ENCODE results near the gene MRPL51.

The MRPL51 gene

DNA sequence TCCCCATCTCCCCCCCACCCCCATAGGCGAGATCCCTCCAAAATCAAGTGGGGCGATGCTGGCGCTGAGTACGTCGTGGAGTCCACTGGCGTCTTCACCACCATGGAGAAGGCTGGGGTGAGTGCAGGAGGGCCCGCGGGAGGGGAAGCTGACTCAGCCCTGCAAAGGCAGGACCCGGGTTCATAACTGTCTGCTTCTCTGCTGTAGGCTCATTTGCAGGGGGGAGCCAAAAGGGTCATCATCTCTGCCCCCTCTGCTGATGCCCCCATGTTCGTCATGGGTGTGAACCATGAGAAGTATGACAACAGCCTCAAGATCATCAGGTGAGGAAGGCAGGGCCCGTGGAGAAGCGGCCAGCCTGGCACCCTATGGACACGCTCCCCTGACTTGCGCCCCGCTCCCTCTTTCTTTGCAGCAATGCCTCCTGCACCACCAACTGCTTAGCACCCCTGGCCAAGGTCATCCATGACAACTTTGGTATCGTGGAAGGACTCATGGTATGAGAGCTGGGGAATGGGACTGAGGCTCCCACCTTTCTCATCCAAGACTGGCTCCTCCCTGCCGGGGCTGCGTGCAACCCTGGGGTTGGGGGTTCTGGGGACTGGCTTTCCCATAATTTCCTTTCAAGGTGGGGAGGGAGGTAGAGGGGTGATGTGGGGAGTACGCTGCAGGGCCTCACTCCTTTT is 44.0 kb upstream of the MRPL51 start:
- DNase-seq (ENCODE audit: low read depth, low spot score), result no peak
- Histone ChIP-seq H3K27ac (ENCODE audit: low read length) (no peak overlapping the region), H3K27me3 (ENCODE audit: control insufficient read depth, insufficient read depth, low read length) (no peaks in the 10 kb centered on the region), H3K4me3 (ENCODE audit: low read length) (no peak overlapping the region), H3K9me3 (ENCODE audit: control insufficient read depth, insufficient read depth, low read length) (no peaks in the 10 kb centered on the region), H3K36me3 (ENCODE audit: control insufficient read depth, insufficient read depth, low read length) (peaks cover 34% of the 10 kb centered on the region), H3K4me1 (ENCODE audit: control insufficient read depth, insufficient read depth, low read length) (peaks cover 12% of the 10 kb centered on the region)
- WGBS (ENCODE audit: insufficient coverage, insufficient read length), result no CpG with 5 or more reads among the region's 19 CpGs

DNA sequence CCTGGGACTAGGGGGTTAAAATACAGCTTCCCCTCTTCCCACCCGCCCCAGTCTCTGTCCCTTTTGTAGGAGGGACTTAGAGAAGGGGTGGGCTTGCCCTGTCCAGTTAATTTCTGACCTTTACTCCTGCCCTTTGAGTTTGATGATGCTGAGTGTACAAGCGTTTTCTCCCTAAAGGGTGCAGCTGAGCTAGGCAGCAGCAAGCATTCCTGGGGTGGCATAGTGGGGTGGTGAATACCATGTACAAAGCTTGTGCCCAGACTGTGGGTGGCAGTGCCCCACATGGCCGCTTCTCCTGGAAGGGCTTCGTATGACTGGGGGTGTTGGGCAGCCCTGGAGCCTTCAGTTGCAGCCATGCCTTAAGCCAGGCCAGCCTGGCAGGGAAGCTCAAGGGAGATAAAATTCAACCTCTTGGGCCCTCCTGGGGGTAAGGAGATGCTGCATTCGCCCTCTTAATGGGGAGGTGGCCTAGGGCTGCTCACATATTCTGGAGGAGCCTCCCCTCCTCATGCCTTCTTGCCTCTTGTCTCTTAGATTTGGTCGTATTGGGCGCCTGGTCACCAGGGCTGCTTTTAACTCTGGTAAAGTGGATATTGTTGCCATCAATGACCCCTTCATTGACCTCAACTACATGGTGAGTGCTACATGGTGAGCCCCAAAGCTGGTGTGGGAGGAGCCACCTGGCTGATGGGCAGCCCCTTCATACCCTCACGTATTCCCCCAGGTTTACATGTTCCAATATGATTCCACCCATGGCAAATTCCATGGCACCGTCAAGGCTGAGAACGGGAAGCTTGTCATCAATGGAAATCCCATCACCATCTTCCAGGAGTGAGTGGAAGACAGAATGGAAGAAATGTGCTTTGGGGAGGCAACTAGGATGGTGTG is 43.1 kb upstream of the MRPL51 start:
- Histone ChIP-seq H3K9me3 (ENCODE audit: control insufficient read depth, insufficient read depth, low read length) (no peaks in the 10 kb centered on the region), H3K36me3 (ENCODE audit: control insufficient read depth, insufficient read depth, low read length) (peaks cover 34% of the 10 kb centered on the region), H3K27ac (ENCODE audit: low read length) (no peak overlapping the region), H3K4me1 (ENCODE audit: control insufficient read depth, insufficient read depth, low read length) (peaks cover 9% of the 10 kb centered on the region), H3K27me3 (ENCODE audit: control insufficient read depth, insufficient read depth, low read length) (no peaks in the 10 kb centered on the region), H3K4me3 (ENCODE audit: low read length) (peak overlapping the region; percentile 97; the same call in 1 of the 2 replicates)
- no CpG with 5 or more reads among the region's 10 CpGs for WGBS (ENCODE audit: insufficient coverage, insufficient read length)
- no peak for DNase-seq (ENCODE audit: low read depth, low spot score)

DNA sequence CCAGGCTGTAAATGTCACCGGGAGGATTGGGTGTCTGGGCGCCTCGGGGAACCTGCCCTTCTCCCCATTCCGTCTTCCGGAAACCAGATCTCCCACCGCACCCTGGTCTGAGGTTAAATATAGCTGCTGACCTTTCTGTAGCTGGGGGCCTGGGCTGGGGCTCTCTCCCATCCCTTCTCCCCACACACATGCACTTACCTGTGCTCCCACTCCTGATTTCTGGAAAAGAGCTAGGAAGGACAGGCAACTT is 42.6 kb upstream of the MRPL51 start:
- H3K36me3 ChIP-seq (ENCODE audit: control insufficient read depth, insufficient read depth, low read length), result peaks cover 39% of the 10 kb centered on the region
- no peak overlapping the region for H3K27ac ChIP-seq (ENCODE audit: low read length)
- peak overlapping the region; percentile 97 for H3K4me3 ChIP-seq (ENCODE audit: low read length)
- H3K27me3 ChIP-seq (ENCODE audit: control insufficient read depth, insufficient read depth, low read length), result no peaks in the 10 kb centered on the region
- H3K9me3 ChIP-seq (ENCODE audit: control insufficient read depth, insufficient read depth, low read length), result no peaks in the 10 kb centered on the region
- no CpG with 5 or more reads among the region's 6 CpGs for WGBS (ENCODE audit: insufficient coverage, insufficient read length)
- DNase-seq (ENCODE audit: low read depth, low spot score), result no peak
- H3K4me1 ChIP-seq (ENCODE audit: control insufficient read depth, insufficient read depth, low read length), result peaks cover 7% of the 10 kb centered on the region

DNA sequence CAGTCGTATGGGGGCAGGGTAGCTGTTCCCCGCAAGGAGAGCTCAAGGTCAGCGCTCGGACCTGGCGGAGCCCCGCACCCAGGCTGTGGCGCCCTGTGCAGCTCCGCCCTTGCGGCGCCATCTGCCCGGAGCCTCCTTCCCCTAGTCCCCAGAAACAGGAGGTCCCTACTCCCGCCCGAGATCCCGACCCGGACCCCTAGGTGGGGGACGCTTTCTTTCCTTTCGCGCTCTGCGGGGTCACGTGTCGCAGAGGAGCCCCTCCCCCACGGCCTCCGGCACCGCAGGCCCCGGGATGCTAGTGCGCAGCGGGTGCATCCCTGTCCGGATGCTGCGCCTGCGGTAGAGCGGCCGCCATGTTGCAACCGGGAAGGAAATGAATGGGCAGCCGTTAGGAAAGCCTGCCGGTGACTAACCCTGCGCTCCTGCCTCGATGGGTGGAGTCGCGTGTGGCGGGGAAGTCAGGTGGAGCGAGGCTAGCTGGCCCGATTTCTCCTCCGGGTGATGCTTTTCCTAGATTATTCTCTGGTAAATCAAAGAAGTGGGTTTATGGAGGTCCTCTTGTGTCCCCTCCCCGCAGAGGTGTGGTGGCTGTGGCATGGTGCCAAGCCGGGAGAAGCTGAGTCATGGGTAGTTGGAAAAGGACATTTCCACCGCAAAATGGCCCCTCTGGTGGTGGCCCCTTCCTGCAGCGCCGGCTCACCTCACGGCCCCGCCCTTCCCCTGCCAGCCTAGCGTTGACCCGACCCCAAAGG is 42.1 kb upstream of the MRPL51 start:
- Histone ChIP-seq H3K27me3 (ENCODE audit: control insufficient read depth, insufficient read depth, low read length) (no peaks in the 10 kb centered on the region), H3K27ac (ENCODE audit: low read length) (no peak overlapping the region), H3K4me3 (ENCODE audit: low read length) (peak overlapping the region; percentile 97), H3K9me3 (ENCODE audit: control insufficient read depth, insufficient read depth, low read length) (no peaks in the 10 kb centered on the region), H3K4me1 (ENCODE audit: control insufficient read depth, insufficient read depth, low read length) (peaks cover 5% of the 10 kb centered on the region), H3K36me3 (ENCODE audit: control insufficient read depth, insufficient read depth, low read length) (peaks cover 41% of the 10 kb centered on the region)
- no peak for DNase-seq (ENCODE audit: low read depth, low spot score)
- no CpG with 5 or more reads among the region's 52 CpGs for WGBS (ENCODE audit: insufficient coverage, insufficient read length)

DNA sequence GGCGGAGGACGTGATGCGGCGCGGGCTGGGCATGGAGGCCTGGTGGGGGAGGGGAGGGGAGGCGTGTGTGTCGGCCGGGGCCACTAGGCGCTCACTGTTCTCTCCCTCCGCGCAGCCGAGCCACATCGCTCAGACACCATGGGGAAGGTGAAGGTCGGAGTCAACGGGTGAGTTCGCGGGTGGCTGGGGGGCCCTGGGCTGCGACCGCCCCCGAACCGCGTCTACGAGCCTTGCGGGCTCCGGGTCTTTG is 41.6 kb upstream of the MRPL51 start:
- H3K4me1 ChIP-seq (ENCODE audit: control insufficient read depth, insufficient read depth, low read length), result peaks cover 4% of the 10 kb centered on the region

DNA sequence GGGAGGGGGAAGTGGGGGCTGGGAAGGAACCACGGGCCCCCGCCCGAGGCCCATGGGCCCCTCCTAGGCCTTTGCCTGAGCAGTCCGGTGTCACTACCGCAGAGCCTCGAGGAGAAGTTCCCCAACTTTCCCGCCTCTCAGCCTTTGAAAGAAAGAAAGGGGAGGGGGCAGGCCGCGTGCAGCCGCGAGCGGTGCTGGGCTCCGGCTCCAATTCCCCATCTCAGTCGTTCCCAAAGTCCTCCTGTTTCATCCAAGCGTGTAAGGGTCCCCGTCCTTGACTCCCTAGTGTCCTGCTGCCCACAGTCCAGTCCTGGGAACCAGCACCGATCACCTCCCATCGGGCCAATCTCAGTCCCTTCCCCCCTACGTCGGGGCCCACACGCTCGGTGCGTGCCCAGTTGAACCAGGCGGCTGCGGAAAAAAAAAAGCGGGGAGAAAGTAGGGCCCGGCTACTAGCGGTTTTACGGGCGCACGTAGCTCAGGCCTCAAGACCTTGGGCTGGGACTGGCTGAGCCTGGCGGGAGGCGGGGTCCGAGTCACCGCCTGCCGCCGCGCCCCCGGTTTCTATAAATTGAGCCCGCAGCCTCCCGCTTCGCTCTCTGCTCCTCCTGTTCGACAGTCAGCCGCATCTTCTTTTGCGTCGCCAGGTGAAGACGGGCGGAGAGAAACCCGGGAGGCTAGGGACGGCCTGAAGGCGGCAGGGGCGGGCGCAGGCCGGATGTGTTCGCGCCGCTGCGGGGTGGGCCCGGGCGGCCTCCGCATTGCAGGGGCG is 41.0 kb upstream of the MRPL51 start, which contains the start of gene GAPDH:
Gene GAPDH, plus strand, starts transcription at position 595 of the 772 bp plus-strand sequence. CDS start 316 bp downstream, outside the sequence.
- WGBS (ENCODE audit: insufficient coverage, insufficient read length), result no CpG with 5 or more reads among the region's 62 CpGs
- peaks cover 49% of the 10 kb centered on the region for H3K36me3 ChIP-seq (ENCODE audit: control insufficient read depth, insufficient read depth, low read length)
- no peak for DNase-seq (ENCODE audit: low read depth, low spot score)
- peak within 1 kb of the TSS; percentile 97 for H3K4me3 ChIP-seq (ENCODE audit: low read length)
- H3K9me3 ChIP-seq (ENCODE audit: control insufficient read depth, insufficient read depth, low read length), result no peaks in the 10 kb centered on the region
- no peaks in the 10 kb centered on the region for H3K27me3 ChIP-seq (ENCODE audit: control insufficient read depth, insufficient read depth, low read length)
- peaks cover 4% of the 10 kb centered on the region for H3K4me1 ChIP-seq (ENCODE audit: control insufficient read depth, insufficient read depth, low read length)
- no peak within 1 kb of the TSS for H3K27ac ChIP-seq (ENCODE audit: low read length)

More for the DNA sequence above, 41.6 kb upstream of the MRPL51 start:
- Histone ChIP-seq H3K27ac (ENCODE audit: low read length) (no peak overlapping the region), H3K9me3 (ENCODE audit: control insufficient read depth, insufficient read depth, low read length) (no peaks in the 10 kb centered on the region), H3K27me3 (ENCODE audit: control insufficient read depth, insufficient read depth, low read length) (no peaks in the 10 kb centered on the region), H3K4me3 (ENCODE audit: low read length) (peak overlapping the region; percentile 97), H3K36me3 (ENCODE audit: control insufficient read depth, insufficient read depth, low read length) (peaks cover 44% of the 10 kb centered on the region)
- no CpG with 5 or more reads among the region's 25 CpGs for WGBS (ENCODE audit: insufficient coverage, insufficient read length)
- no peak for DNase-seq (ENCODE audit: low read depth, low spot score)

DNA sequence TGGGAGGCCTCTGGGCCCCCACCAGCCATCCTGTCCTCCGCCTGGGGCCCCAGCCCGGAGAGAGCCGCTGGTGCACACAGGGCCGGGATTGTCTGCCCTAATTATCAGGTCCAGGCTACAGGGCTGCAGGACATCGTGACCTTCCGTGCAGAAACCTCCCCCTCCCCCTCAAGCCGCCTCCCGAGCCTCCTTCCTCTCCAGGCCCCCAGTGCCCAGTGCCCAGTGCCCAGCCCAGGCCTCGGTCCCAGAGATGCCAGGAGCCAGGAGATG is 40.5 kb upstream of the MRPL51 start:
- H3K27me3 ChIP-seq (ENCODE audit: control insufficient read depth, insufficient read depth, low read length), result no peaks in the 10 kb centered on the region
- no CpG with 5 or more reads among the region's 9 CpGs for WGBS (ENCODE audit: insufficient coverage, insufficient read length)
- no peaks in the 10 kb centered on the region for H3K9me3 ChIP-seq (ENCODE audit: control insufficient read depth, insufficient read depth, low read length)
- peaks cover 51% of the 10 kb centered on the region for H3K36me3 ChIP-seq (ENCODE audit: control insufficient read depth, insufficient read depth, low read length)
- no peak for DNase-seq (ENCODE audit: low read depth, low spot score)
- peaks cover 4% of the 10 kb centered on the region for H3K4me1 ChIP-seq (ENCODE audit: control insufficient read depth, insufficient read depth, low read length)
- H3K4me3 ChIP-seq (ENCODE audit: low read length), result peak overlapping the region; percentile 97; the same call in 1 of the 2 replicates
- H3K27ac ChIP-seq (ENCODE audit: low read length), result no peak overlapping the region

DNA sequence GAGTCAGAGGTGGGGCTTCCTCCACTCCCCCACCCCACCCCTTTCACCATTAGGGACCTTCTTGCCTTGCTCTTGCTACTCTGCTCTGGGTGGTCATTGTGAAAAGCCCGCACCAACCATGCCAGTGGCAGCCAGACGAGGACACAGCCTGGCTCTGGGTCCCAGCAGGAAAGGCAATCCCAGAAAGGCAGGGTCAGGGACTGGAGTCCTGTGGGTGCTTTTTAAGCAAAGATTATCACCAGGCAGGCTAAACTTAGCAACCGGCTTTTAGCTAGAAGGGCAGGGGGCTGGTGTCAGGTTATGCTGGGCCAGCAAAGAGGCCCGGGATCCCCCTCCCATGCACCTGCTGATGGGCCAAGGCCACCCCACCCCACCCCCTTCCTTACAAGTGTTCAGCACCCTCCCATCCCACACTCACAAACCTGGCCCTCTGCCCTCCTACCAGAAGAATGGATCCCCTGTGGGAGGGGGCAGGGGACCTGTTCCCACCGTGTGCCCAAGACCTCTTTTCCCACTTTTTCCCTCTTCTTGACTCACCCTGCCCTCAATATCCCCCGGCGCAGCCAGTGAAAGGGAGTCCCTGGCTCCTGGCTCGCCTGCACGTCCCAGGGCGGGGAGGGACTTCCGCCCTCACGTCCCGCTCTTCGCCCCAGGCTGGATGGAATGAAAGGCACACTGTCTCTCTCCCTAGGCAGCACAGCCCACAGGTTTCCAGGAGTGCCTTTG is 40.0 kb upstream of the MRPL51 start:
- Histone ChIP-seq H3K4me1 (ENCODE audit: control insufficient read depth, insufficient read depth, low read length) (peaks cover 4% of the 10 kb centered on the region), H3K27ac (ENCODE audit: low read length) (no peak overlapping the region), H3K4me3 (ENCODE audit: low read length) (peak overlapping the region; percentile 97; the same call in 1 of the 2 replicates), H3K9me3 (ENCODE audit: control insufficient read depth, insufficient read depth, low read length) (no peaks in the 10 kb centered on the region), H3K27me3 (ENCODE audit: control insufficient read depth, insufficient read depth, low read length) (no peaks in the 10 kb centered on the region), H3K36me3 (ENCODE audit: control insufficient read depth, insufficient read depth, low read length) (peaks cover 51% of the 10 kb centered on the region)
- no peak for DNase-seq (ENCODE audit: low read depth, low spot score)
- WGBS (ENCODE audit: insufficient coverage, insufficient read length), result no CpG with 5 or more reads among the region's 14 CpGs

DNA sequence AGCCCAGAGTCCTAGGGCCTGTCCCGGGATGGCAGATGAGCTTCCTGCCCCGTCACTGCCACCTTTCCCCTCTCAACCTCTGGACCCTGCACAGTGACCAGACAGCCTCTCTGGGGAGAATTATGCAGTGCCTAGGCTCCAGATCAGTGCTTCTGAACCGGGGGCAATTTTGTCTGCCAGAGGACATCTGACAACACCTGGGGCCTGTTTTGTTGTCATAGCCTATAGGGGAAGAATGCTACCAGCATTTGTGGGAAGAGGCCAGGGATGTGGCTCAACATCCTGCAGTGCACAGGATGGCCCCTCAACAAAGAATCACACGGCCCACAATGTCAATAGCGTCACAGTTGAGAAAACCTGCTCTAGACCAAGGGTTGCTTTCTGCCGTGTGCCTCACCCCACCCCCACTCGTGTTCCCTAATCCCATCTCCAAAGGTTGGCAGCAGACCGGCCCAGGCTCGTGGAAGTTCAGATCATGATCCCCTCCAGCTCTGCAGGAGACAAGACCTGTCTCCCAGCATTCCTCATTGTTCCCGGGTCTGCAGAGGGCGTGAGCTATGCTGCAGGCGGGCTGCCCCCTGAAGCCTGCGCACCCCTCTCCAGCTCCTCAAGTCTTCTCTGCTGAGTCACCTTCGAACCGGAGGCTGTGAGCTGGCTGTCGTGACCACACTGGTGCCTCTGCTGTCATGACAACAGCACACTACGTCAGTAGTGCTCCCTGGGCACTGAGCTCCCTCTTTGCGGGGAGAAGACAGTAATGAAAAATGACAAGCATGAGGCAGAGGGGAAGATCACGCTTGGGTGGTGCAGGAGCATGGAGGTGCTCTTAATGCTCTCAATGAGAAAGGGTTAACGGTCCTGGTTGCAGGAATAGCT is 39.2 kb upstream of the MRPL51 start:
- no peaks in the 10 kb centered on the region for H3K27me3 ChIP-seq (ENCODE audit: control insufficient read depth, insufficient read depth, low read length)
- no peak for DNase-seq (ENCODE audit: low read depth, low spot score)
- H3K4me3 ChIP-seq (ENCODE audit: low read length), result no peak overlapping the region; the same call in 1 of the 2 replicates
- H3K36me3 ChIP-seq (ENCODE audit: control insufficient read depth, insufficient read depth, low read length), result peaks cover 51% of the 10 kb centered on the region
- H3K9me3 ChIP-seq (ENCODE audit: control insufficient read depth, insufficient read depth, low read length), result no peaks in the 10 kb centered on the region
- H3K27ac ChIP-seq (ENCODE audit: low read length), result no peak overlapping the region
- peaks cover 4% of the 10 kb centered on the region for H3K4me1 ChIP-seq (ENCODE audit: control insufficient read depth, insufficient read depth, low read length)
- WGBS (ENCODE audit: insufficient coverage, insufficient read length), result no CpG with 5 or more reads among the region's 20 CpGs

Data from iPS DF 6.9 (cell line).